Right hindlimb (tissue), 1 donor: ENCODE results near the gene CHAT.

Experiments used
- DNase-seq: peaks from one replicate; pipeline ENCODE4 v3.0.0-alpha.2; 2018

CHAT gene

GRCh38 chr10:49612513-49613164 is 1.2 kb upstream of the CHAT start:
- DNase-seq, result no peak

GRCh38 chr10:49613165-49613881 is 514 bp upstream of the CHAT start:
- DNase-seq, result no peak

- no peak for DNase-seq
Observed at GRCh38 chr10:49614242-49615198, 683 bp downstream of the CHAT start.

GRCh38 chr10:49615213-49615612 is 1.4 kb downstream of the CHAT start:
- no peak for DNase-seq

- DNase-seq, result no peak
Observed at GRCh38 chr10:49615721-49616120, 1.9 kb downstream of the CHAT start.

GRCh38 chr10:49616421-49617101 is 2.7 kb downstream of the CHAT start:
- DNase-seq, result no peak

GRCh38 chr10:49617121-49618020 is 3.5 kb downstream of the CHAT start:
- DNase-seq, result no peak

- no peak for DNase-seq
Observed at GRCh38 chr10:49618821-49619220, 5.0 kb downstream of the CHAT start.

GRCh38 chr10:49619613-49620012 is 5.8 kb downstream of the CHAT start:
- DNase-seq, result no peak

GRCh38 chr10:49620286-49620810 is 6.5 kb downstream of the CHAT start:
- no peak for DNase-seq

GRCh38 chr10:49620841-49621378 is 7.1 kb downstream of the CHAT start:
- no peak for DNase-seq

GRCh38 chr10:49621561-49621960 is 7.7 kb downstream of the CHAT start:
- no peak for DNase-seq

- no peak for DNase-seq
Observed at GRCh38 chr10:49622426-49623425, 8.9 kb downstream of the CHAT start.

GRCh38 chr10:49624629-49625028 is 10.8 kb downstream of the CHAT start:
- DNase-seq, result no peak

GRCh38 chr10:49625411-49625810 is 11.6 kb downstream of the CHAT start:
- no peak for DNase-seq

- DNase-seq, result no peak
Observed at GRCh38 chr10:49627038-49627437, 13.2 kb downstream of the CHAT start.

- DNase-seq, result no peak
Observed at GRCh38 chr10:49627644-49628247, 13.9 kb downstream of the CHAT start.

- no peak for DNase-seq
Observed at GRCh38 chr10:49628599-49628998, 14.8 kb downstream of the CHAT start.

- DNase-seq, result no peak
Observed at GRCh38 chr10:49629431-49629881, 15.6 kb downstream of the CHAT start.
